T-helper 2 cell treated with Interferon-gamma antibody and Interleukin-4, amounts not matched to agents 5 μg/mL and 100 μg/mL, for 36 hours (primary cell): ENCODE data around the gene MYO1C.

Experiments
- DNase-seq: peaks from one replicate; pipeline ENCODE4 v3.0.0; 2021; ENCODE audit warnings: low spot score
- H3K27ac Mint-ChIP-seq: one replicate; pipeline ENCODE4 v1.8.0; 2021; ENCODE audit warnings: mild to moderate bottlenecking, mixed read lengths
- H3K27me3 Mint-ChIP-seq: one replicate; pipeline ENCODE4 v1.8.0; 2021; ENCODE audit warnings: low read depth, mixed read lengths
- H3K36me3 Mint-ChIP-seq: one replicate; pipeline ENCODE4 v1.8.0; 2021; ENCODE audit warnings: low read depth, mixed read lengths
- H3K4me1 Mint-ChIP-seq: one replicate; pipeline ENCODE4 v1.8.0; 2021; ENCODE audit warnings: low read depth, mixed read lengths
- H3K4me3 Mint-ChIP-seq: one replicate; pipeline ENCODE4 v1.8.0; 2022; ENCODE audit warnings: mild to moderate bottlenecking, moderate library complexity, mixed read lengths
- H3K9me3 Mint-ChIP-seq: one replicate; pipeline ENCODE4 v1.8.0; 2021; ENCODE audit warnings: mixed read lengths

Gene MYO1C

GRCh38 chr17:1485423-1486376 lies 6.8 kb downstream of the MYO1C start:
- peaks cover 12% of the 10 kb centered on the region for H3K36me3 Mint-ChIP-seq
- peaks cover 20% of the 10 kb centered on the region for H3K4me1 Mint-ChIP-seq
- no peaks in the 10 kb centered on the region for H3K27me3 Mint-ChIP-seq
- H3K9me3 Mint-ChIP-seq, result no peaks in the 10 kb centered on the region
- no peak overlapping the region for H3K27ac Mint-ChIP-seq
- peak; percentile 70 for DNase-seq
- peak overlapping the region; percentile 79 for H3K4me3 Mint-ChIP-seq

GRCh38 chr17:1484676-1485422 lies 7.6 kb downstream of the MYO1C start:
- peak; percentile 51 for DNase-seq
- Mint-ChIP-seq H3K4me3 (peak overlapping the region; percentile 84), H3K36me3 (peaks cover 13% of the 10 kb centered on the region), H3K9me3 (no peaks in the 10 kb centered on the region), H3K4me1 (peaks cover 17% of the 10 kb centered on the region), H3K27ac (peak overlapping the region; percentile 84), H3K27me3 (no peaks in the 10 kb centered on the region)

- Mint-ChIP-seq H3K36me3 (peaks cover 13% of the 10 kb centered on the region), H3K9me3 (no peaks in the 10 kb centered on the region), H3K4me3 (no peak overlapping the region), H3K4me1 (peaks cover 17% of the 10 kb centered on the region), H3K27me3 (no peaks in the 10 kb centered on the region), H3K27ac (no peak overlapping the region)
- no peak for DNase-seq
Observed at GRCh38 chr17:1484060-1484535, 8.4 kb downstream of the MYO1C start.

GRCh38 chr17:1482680-1483079 lies 9.8 kb downstream of the MYO1C start:
- Mint-ChIP-seq H3K36me3 (peaks cover 16% of the 10 kb centered on the region), H3K4me3 (no peak overlapping the region), H3K9me3 (no peaks in the 10 kb centered on the region), H3K27ac (no peak overlapping the region), H3K4me1 (peaks cover 11% of the 10 kb centered on the region), H3K27me3 (no peaks in the 10 kb centered on the region)
- no peak for DNase-seq

GRCh38 chr17:1481736-1482135 lies 10.8 kb downstream of the MYO1C start:
- Mint-ChIP-seq H3K27me3 (no peaks in the 10 kb centered on the region), H3K9me3 (no peaks in the 10 kb centered on the region), H3K36me3 (peaks cover 16% of the 10 kb centered on the region), H3K4me3 (no peak overlapping the region), H3K4me1 (peaks cover 6% of the 10 kb centered on the region), H3K27ac (no peak overlapping the region)
- DNase-seq, result no peak

GRCh38 chr17:1480747-1481465 lies 11.6 kb downstream of the MYO1C start:
- Mint-ChIP-seq H3K27ac (peak overlapping the region; percentile 45), H3K4me3 (no peak overlapping the region)
- DNase-seq, result no peak

GRCh38 chr17:1478418-1478817 lies 14.1 kb downstream of the MYO1C start:
- Mint-ChIP-seq H3K4me3 (no peak overlapping the region), H3K4me1 (peaks cover 8% of the 10 kb centered on the region), H3K27ac (no peak overlapping the region), H3K9me3 (no peaks in the 10 kb centered on the region), H3K27me3 (no peaks in the 10 kb centered on the region), H3K36me3 (peaks cover 13% of the 10 kb centered on the region)
- DNase-seq, result no peak

More at GRCh38 chr17:1480747-1481465, 11.6 kb downstream of the MYO1C start:
- Mint-ChIP-seq H3K36me3 (peaks cover 16% of the 10 kb centered on the region), H3K9me3 (no peaks in the 10 kb centered on the region), H3K27me3 (no peaks in the 10 kb centered on the region), H3K4me1 (peaks cover 6% of the 10 kb centered on the region)

- no peak overlapping the region for H3K4me3 Mint-ChIP-seq
- no peaks in the 10 kb centered on the region for H3K9me3 Mint-ChIP-seq
- H3K4me1 Mint-ChIP-seq, result peaks cover 8% of the 10 kb centered on the region
- DNase-seq, result no peak
- H3K36me3 Mint-ChIP-seq, result peaks cover 7% of the 10 kb centered on the region
- no peak overlapping the region for H3K27ac Mint-ChIP-seq
- H3K27me3 Mint-ChIP-seq, result no peaks in the 10 kb centered on the region
Observed at GRCh38 chr17:1475321-1475854, 17.1 kb downstream of the MYO1C start.

GRCh38 chr17:1474402-1475189 lies 17.9 kb downstream of the MYO1C start:
- DNase-seq, result no peak
- H3K9me3 Mint-ChIP-seq, result no peaks in the 10 kb centered on the region
- no peak overlapping the region for H3K27ac Mint-ChIP-seq
- H3K4me3 Mint-ChIP-seq, result no peak overlapping the region
- H3K4me1 Mint-ChIP-seq, result peaks cover 8% of the 10 kb centered on the region
- H3K27me3 Mint-ChIP-seq, result no peaks in the 10 kb centered on the region
- H3K36me3 Mint-ChIP-seq, result peaks cover 10% of the 10 kb centered on the region

GRCh38 chr17:1473841-1474240 lies 18.6 kb downstream of the MYO1C start:
- H3K4me1 Mint-ChIP-seq, result peaks cover 8% of the 10 kb centered on the region
- H3K27me3 Mint-ChIP-seq, result no peaks in the 10 kb centered on the region
- H3K36me3 Mint-ChIP-seq, result peaks cover 18% of the 10 kb centered on the region
- peak; percentile 17 for DNase-seq
- no peaks in the 10 kb centered on the region for H3K9me3 Mint-ChIP-seq
- peak overlapping the region; percentile 34 for H3K27ac Mint-ChIP-seq
- no peak overlapping the region for H3K4me3 Mint-ChIP-seq

- Mint-ChIP-seq H3K4me3 (no peak overlapping the region), H3K4me1 (peaks cover 8% of the 10 kb centered on the region), H3K27ac (no peak overlapping the region), H3K36me3 (peaks cover 23% of the 10 kb centered on the region), H3K9me3 (no peaks in the 10 kb centered on the region), H3K27me3 (no peaks in the 10 kb centered on the region)
- no peak for DNase-seq
Observed at GRCh38 chr17:1473170-1473569, 19.3 kb downstream of the MYO1C start.

GRCh38 chr17:1471911-1472821 lies 20.3 kb downstream of the MYO1C start:
- Mint-ChIP-seq H3K4me1 (peaks cover 8% of the 10 kb centered on the region), H3K27ac (no peak overlapping the region), H3K4me3 (no peak overlapping the region), H3K36me3 (peaks cover 25% of the 10 kb centered on the region), H3K9me3 (no peaks in the 10 kb centered on the region), H3K27me3 (no peaks in the 10 kb centered on the region)
- DNase-seq, result no peak
